Trophoblast cell (in vitro differentiated cells and primary cell): ENCODE measurements around the gene GLIPR1L2.
"Not testable (repeated sequence)": the region's sequence is repeated elsewhere in the genome, so short reads cannot be mapped to it uniquely, and the experiment has no call there.

Experiments used
- DNase-seq, 2 donors: peaks; one replicate each; pipeline ENCODE4 v3.0.0-alpha.2; 2016
- H2AFZ ChIP-seq: 2 replicates; pipeline ENCODE4 v1.6.1; 2013; ENCODE audit warnings: low read length, moderate library complexity, mild to moderate bottlenecking; ENCODE audit not compliant: insufficient read depth, poor library complexity
- H2AK5ac ChIP-seq: 2 replicates; pipeline ENCODE4 v1.6.1; 2013; ENCODE audit warnings: mild to moderate bottlenecking, low read length
- H2BK120ac ChIP-seq: 2 replicates; pipeline ENCODE4 v1.6.1; 2013; ENCODE audit warnings: low read length, mild to moderate bottlenecking, moderate library complexity; ENCODE audit not compliant: insufficient read depth, poor library complexity
- H2BK12ac ChIP-seq: 2 replicates; pipeline ENCODE4 v1.6.1; 2013; ENCODE audit warnings: mild to moderate bottlenecking, low read length, moderate library complexity
- H2BK5ac ChIP-seq: 2 replicates; pipeline ENCODE4 v1.6.1; 2013; ENCODE audit warnings: low read length, low read depth, moderate library complexity, mild to moderate bottlenecking; ENCODE audit not compliant: poor library complexity
- H3K14ac ChIP-seq: 2 replicates; pipeline ENCODE4 v1.6.1; 2013; ENCODE audit warnings: mild to moderate bottlenecking, low read length
- H3K18ac ChIP-seq: 2 replicates; pipeline ENCODE4 v1.6.1; 2013; ENCODE audit warnings: mild to moderate bottlenecking, low read length
- H3K23ac ChIP-seq: 2 replicates; pipeline ENCODE4 v1.6.1; 2013; ENCODE audit warnings: low read length
- H3K27ac ChIP-seq: 2 replicates; pipeline ENCODE4 v1.5.1; 2013; ENCODE audit warnings: low read depth, mild to moderate bottlenecking, inconsistent platforms, low read length, moderate library complexity
- H3K27me3 ChIP-seq: 2 replicates; pipeline ENCODE4 v1.6.1; 2013; ENCODE audit warnings: inconsistent platforms, mild to moderate bottlenecking, low read length, moderate library complexity; ENCODE audit not compliant: insufficient read depth
- H3K36me3 ChIP-seq, 2 experiments: 1 replicate in 1 of 2; 2 replicates in 1 of 2; pipeline ENCODE4 v1.6.1; 2013; ENCODE audit warnings: low read length in 2 of 2, mild to moderate bottlenecking in 2 of 2, moderate library complexity in 1 of 2; ENCODE audit not compliant: insufficient read depth in 2 of 2, control insufficient read depth in 1 of 2
- H3K4ac ChIP-seq: 2 replicates; pipeline ENCODE4 v1.6.1; 2013; ENCODE audit warnings: low read depth, mild to moderate bottlenecking, low read length, moderate library complexity
- H3K4me1 ChIP-seq, 2 experiments: 1 replicate in 1 of 2; 2 replicates in 1 of 2; pipeline ENCODE4 v1.6.1; 2013; ENCODE audit warnings: low read length in 2 of 2, mild to moderate bottlenecking in 2 of 2, moderate library complexity in 1 of 2; ENCODE audit not compliant: insufficient read depth in 2 of 2, control insufficient read depth in 1 of 2
- H3K4me2 ChIP-seq: 2 replicates; pipeline ENCODE4 v1.6.1; 2013; ENCODE audit warnings: inconsistent platforms, mild to moderate bottlenecking, low read length, moderate library complexity
- H3K4me3 ChIP-seq: 2 replicates; pipeline ENCODE4 v1.5.1; 2013; ENCODE audit warnings: mild to moderate bottlenecking, low read depth, low read length, inconsistent platforms
- H3K79me1 ChIP-seq: one replicate; pipeline ENCODE4 v1.6.1; 2013; ENCODE audit warnings: low read length
- H3K79me2 ChIP-seq: 2 replicates; pipeline ENCODE4 v1.6.1; 2013; ENCODE audit warnings: low read length, mild to moderate bottlenecking; ENCODE audit not compliant: control insufficient read depth, insufficient read depth, poor library complexity
- H3K9ac ChIP-seq: 2 replicates; pipeline ENCODE4 v1.6.1; 2013; ENCODE audit warnings: mild to moderate bottlenecking, low read length
- H3K9me3 ChIP-seq: 2 replicates; pipeline ENCODE4 v1.6.1; 2013; ENCODE audit warnings: low read depth, mild to moderate bottlenecking, control low read depth, inconsistent platforms, low read length; ENCODE audit not compliant: insufficient read depth
- H4K12ac ChIP-seq: 2 replicates; pipeline ENCODE4 v1.6.1; 2013; ENCODE audit warnings: low read depth, mild to moderate bottlenecking, low read length, moderate library complexity
- H4K8ac ChIP-seq: 2 replicates; pipeline ENCODE4 v1.6.1; 2013; ENCODE audit warnings: low read depth, mild to moderate bottlenecking, low read length, moderate library complexity
- H4K91ac ChIP-seq: one replicate; pipeline ENCODE4 v1.6.1; 2013; ENCODE audit warnings: low read depth, mild to moderate bottlenecking, low read length, moderate library complexity
- WGBS: extraction: QIAGEN DNeasy Blood & Tissue Kit; methylation state at CpG from one replicate; pipeline ENCODE4 v1.1.7; 2013; ENCODE audit warnings: missing lambda C conversion rate; ENCODE audit not compliant: insufficient read length, insufficient coverage; ENCODE audit errors: extremely low coverage; 5-methylcytosine and 5-hydroxymethylcytosine counted together

The GLIPR1L2 gene

DNA sequence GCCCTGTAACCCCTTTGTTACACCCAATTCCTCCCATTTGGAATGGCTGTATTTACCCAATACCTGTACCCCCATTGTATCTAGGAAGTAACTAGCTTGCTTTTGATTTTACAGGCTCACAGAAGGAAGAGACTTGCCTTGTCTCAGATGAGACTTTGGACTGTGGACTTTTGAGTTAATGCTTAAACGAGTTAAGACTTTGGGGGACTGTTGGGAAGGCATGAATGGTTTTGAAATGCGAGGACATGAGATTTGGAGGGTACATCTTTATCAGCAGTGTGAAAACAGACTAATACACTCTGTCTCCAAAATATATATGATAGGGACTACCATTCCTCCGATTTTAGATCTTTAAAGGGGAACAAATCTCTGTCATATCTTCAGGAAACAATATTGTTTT is 51.6 kb downstream of the GLIPR1L2 start:
- DNase-seq, H3K14ac ChIP-seq, H3K4me3 ChIP-seq, H3K4ac ChIP-seq, H3K27ac ChIP-seq, H4K12ac ChIP-seq, H3K4me2 ChIP-seq, H3K79me2 ChIP-seq, H2BK5ac ChIP-seq, H2BK12ac ChIP-seq, H3K27me3 ChIP-seq, H3K36me3 ChIP-seq, H3K9me3 ChIP-seq, H3K9ac ChIP-seq, H3K18ac ChIP-seq, H3K79me1 ChIP-seq, H4K91ac ChIP-seq, H2BK120ac ChIP-seq, H3K23ac ChIP-seq, H2AFZ ChIP-seq, H4K8ac ChIP-seq, H2AK5ac ChIP-seq: not testable (repeated sequence)
- WGBS, result no CpG with 5 or more reads among the region's 3 CpGs
- H3K4me1 ChIP-seq, result peaks cover 4 to 10% of the 10 kb centered on the region in 2 experiments

DNA sequence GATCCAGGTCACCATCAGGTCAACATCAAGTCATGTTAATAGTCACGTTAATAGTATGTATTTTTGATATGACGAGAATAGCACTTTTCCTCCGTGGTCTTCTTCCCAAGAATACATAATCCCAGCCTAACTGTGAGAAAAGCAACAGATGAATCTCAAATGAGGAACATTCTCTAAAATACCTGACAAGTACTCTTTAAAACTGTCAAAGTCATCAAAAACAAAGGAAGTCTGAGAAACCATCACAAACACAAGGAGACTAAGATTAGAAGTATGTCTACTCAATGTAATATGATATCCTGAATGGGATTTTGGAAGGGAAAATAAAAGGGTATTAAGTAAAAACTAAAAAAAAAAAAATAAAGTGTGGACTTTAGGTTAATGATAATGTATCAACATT is 52.8 kb downstream of the GLIPR1L2 start:
- Histone ChIP-seq H2AK5ac (no peak overlapping the region), H3K9ac (no peak overlapping the region), H3K4me2 (no peak overlapping the region), H3K27me3 (no peaks in the 10 kb centered on the region), H3K79me1 (no peaks in the 10 kb centered on the region), H3K4me3 (no peak overlapping the region), H3K27ac (no peak overlapping the region), H4K12ac (no peak overlapping the region), H4K91ac (no peak overlapping the region), H3K4me1 (peaks cover 0 to 3% of the 10 kb centered on the region in 2 experiments), H3K23ac (no peak overlapping the region), H4K8ac (no peak overlapping the region), H3K18ac (no peak overlapping the region), H3K4ac (no peak overlapping the region), H3K9me3 (peaks cover 2% of the 10 kb centered on the region), H2BK120ac (no peak overlapping the region), H2BK12ac (no peak overlapping the region), H2AFZ (no peak overlapping the region), H3K36me3 (no peaks in the 10 kb centered on the region), H3K79me2 (no peaks in the 10 kb centered on the region), H3K14ac (no peak overlapping the region), H2BK5ac (no peak overlapping the region)
- WGBS, result no CpG with 5 or more reads among the region's 3 CpGs
- DNase-seq, result no peak

DNA sequence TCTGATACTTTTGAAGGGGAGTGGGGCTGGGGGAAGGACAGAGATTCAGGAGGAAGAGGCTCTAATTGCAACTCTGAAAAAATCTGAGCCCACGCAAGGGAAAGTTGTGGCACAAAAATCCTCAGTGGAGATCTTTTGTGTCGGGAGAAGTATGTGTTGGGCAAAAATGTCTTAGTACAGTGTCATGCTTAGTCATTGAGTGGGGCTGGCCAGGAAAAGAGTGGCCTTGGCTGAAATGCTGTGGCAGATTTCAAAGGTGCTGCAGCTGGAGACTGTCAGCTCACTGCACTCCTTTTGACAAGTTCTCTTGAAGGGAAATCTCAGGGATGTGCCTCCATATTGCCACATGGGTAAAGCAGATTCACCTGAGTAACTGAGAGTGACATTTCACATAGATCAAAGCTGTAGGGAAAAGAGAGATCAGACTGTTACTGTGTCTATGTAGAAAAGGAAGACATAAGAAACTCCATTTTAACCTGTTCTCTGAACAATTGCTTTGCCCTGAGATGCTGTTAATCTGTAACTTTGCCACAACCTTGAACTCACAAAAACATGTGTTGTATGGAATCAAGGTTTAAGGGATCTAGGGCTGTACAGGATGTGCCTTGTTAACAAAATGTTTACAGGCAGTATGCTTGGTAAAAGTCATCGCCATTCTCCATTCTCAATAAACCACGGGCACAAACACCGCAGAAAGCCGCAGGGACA is 53.7 kb downstream of the GLIPR1L2 start:
- Histone ChIP-seq H3K23ac (no peak overlapping the region), H2AK5ac (no peak overlapping the region), H3K4me2 (peak overlapping the region; percentile 16), H3K36me3 (no peaks in the 10 kb centered on the region), H4K12ac (no peak overlapping the region), H2BK120ac (peak overlapping the region; percentile 17), H2BK5ac (no peak overlapping the region), H3K9ac (no peak overlapping the region), H3K79me1 (no peaks in the 10 kb centered on the region), H3K79me2 (no peaks in the 10 kb centered on the region), H4K91ac (no peak overlapping the region), H3K14ac (no peak overlapping the region), H2AFZ (no peak overlapping the region), H3K27ac (no peak overlapping the region), H2BK12ac (no peak overlapping the region), H4K8ac (no peak overlapping the region), H3K18ac (no peak overlapping the region), H3K9me3 (peaks cover 2% of the 10 kb centered on the region), H3K27me3 (no peaks in the 10 kb centered on the region), H3K4me1 (peaks cover 0 to 3% of the 10 kb centered on the region in 2 experiments), H3K4me3 (no peak overlapping the region), H3K4ac (no peak overlapping the region)
- no CpG with 5 or more reads among the region's 6 CpGs for WGBS
- DNase-seq, result peak; percentile 18 to 38

DNA sequence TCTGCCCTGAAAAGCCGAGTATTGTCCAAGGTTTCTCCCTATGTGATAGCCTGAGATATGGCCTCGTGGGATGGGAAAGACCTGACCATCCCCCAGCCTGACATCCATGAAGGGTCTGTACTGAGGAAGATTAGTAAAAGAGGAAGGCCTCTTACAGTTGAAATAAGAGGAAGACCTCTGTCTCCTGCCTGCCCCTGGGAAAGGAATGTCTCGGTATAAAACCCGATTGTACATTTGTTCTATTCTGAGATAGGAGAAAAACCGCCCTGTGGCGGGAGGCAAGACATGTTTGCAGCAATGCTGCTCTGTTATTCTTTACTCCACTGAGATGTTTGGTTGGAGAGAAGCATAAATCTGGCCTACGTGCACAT is 54.2 kb downstream of the GLIPR1L2 start:
- H3K27ac ChIP-seq, H2BK120ac ChIP-seq, H3K79me1 ChIP-seq, H4K91ac ChIP-seq, H3K9ac ChIP-seq, H3K23ac ChIP-seq, DNase-seq, H4K8ac ChIP-seq, H3K4me1 ChIP-seq, H3K79me2 ChIP-seq, H2AFZ ChIP-seq, H2AK5ac ChIP-seq, H2BK12ac ChIP-seq, H3K36me3 ChIP-seq, H4K12ac ChIP-seq, H3K18ac ChIP-seq, H3K4me3 ChIP-seq, H2BK5ac ChIP-seq, H3K14ac ChIP-seq, H3K27me3 ChIP-seq, H3K4ac ChIP-seq, H3K9me3 ChIP-seq, H3K4me2 ChIP-seq: not testable (repeated sequence)
- WGBS, result no CpG with 5 or more reads among the region's 7 CpGs
